ENCODE data around the gene PHETA2.

DNA sequence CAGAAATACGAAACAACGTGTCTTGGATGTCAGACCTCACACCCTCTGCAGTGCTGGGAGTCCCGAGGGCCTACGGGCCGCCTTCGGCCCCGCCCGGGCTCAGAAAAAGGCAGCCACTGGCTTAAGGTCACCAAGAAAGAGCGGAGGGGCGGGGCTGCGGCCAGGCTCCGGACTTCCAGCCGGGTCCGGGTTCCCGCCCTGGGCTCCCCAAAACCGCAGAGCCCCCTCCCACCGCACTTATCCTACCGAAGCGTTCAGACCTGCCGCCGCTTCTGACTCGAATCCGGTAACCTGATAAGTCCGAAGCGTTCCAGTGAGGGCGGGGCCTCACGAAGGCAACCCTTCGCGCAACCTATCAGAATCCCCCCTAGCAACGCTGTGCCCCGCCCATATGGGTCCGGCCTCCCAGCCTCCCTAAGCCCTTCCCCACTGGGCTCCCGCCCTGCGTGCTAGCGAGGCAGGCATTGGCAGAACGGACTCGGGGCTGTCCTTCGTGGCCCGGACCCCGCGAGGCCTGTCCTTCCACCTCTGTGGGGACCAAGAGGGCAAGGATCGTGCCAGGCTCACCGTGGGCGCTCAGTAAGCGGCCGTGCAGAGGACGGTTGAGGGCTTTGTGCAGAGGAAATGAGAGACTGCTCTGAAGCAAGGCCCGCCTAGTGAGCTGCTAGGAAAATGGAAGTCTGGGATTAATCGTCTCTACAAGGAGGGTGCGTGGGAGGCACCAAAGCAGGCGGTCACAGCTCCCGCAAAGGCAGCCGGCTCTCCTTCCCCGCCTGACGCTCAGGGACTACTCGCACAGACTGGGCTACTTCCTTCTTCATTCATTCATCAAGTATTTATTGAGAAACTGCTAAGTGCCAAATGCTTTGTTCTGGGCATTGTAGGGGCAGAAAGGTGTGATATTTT lies 3.3 kb upstream of the PHETA2 start, which contains the start of gene NAGA:
- TF ChIP-seq, protein P1, sequence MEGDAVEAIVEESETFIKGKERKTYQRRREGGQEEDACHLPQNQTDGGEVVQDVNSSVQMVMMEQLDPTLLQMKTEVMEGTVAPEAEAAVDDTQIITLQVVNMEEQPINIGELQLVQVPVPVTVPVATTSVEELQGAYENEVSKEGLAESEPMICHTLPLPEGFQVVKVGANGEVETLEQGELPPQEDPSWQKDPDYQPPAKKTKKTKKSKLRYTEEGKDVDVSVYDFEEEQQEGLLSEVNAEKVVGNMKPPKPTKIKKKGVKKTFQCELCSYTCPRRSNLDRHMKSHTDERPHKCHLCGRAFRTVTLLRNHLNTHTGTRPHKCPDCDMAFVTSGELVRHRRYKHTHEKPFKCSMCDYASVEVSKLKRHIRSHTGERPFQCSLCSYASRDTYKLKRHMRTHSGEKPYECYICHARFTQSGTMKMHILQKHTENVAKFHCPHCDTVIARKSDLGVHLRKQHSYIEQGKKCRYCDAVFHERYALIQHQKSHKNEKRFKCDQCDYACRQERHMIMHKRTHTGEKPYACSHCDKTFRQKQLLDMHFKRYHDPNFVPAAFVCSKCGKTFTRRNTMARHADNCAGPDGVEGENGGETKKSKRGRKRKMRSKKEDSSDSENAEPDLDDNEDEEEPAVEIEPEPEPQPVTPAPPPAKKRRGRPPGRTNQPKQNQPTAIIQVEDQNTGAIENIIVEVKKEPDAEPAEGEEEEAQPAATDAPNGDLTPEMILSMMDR (IDR thresholded peaks at IDR 0.05), result peak in 1 of 4 experiments; percentile 2
- TF ChIP-seq POLR2A (IDR thresholded peaks at IDR 0.05) (peak; percentile 94), POLR2AphosphoS5 (IDR thresholded peaks at IDR 0.05) (peak; percentile 98)
